DOHH2 (cell line): Measurements from ENCODE around the gene DACH1.

Source experiments
- H3F3A ChIP-seq: fragments of 200-600 bp; sonication (generic), shearing (Covaris generic); 2 replicates; pipeline ENCODE4 v1.6.0; 2016; ENCODE audit warnings: antibody characterized with exemption, mild to moderate bottlenecking; ENCODE audit not compliant: control insufficient read depth, insufficient read depth
- H3K27ac ChIP-seq: fragments of 200-600 bp; sonication (generic); 2 replicates; pipeline ENCODE4 v1.5.1; 2014; ENCODE audit warnings: low read depth, mild to moderate bottlenecking, low read length, moderate library complexity
- H3K27me3 ChIP-seq: fragments of 200-600 bp; sonication (generic); 2 replicates; pipeline ENCODE4 v1.6.1; 2014; ENCODE audit warnings: mild to moderate bottlenecking, low read length, mixed read lengths; ENCODE audit not compliant: control insufficient read depth
- H3K36me3 ChIP-seq: fragments of 200-600 bp; sonication (generic); 2 replicates; pipeline ENCODE4 v1.6.1; 2014; ENCODE audit warnings: mild to moderate bottlenecking, low read length, moderate library complexity, mixed read lengths; ENCODE audit not compliant: control insufficient read depth
- H3K4me1 ChIP-seq: fragments of 200-600 bp; sonication (generic); 2 replicates; pipeline ENCODE4 v1.6.1; 2014; ENCODE audit warnings: mild to moderate bottlenecking, low read length, mixed read lengths; ENCODE audit not compliant: control insufficient read depth
- H3K4me2 ChIP-seq: fragments of 200-600 bp; sonication (generic); 2 replicates; pipeline ENCODE4 v1.6.0; 2014; ENCODE audit warnings: mild to moderate bottlenecking, low read length, moderate library complexity
- H3K4me3 ChIP-seq: fragments of 200-600 bp; sonication (generic); 2 replicates; pipeline ENCODE4 v1.5.1; 2014; ENCODE audit warnings: mild to moderate bottlenecking, low read length, mixed read lengths
- H3K79me2 ChIP-seq: fragments of 200-600 bp; sonication (generic); 2 replicates; pipeline ENCODE4 v1.6.1; 2014; ENCODE audit warnings: mild to moderate bottlenecking, low read length, mixed read lengths; ENCODE audit not compliant: control insufficient read depth
- H3K9me2 ChIP-seq: fragments of 200-600 bp; sonication (generic); replicated peaks from 2 replicates; pipeline ENCODE4 v1.6.1; 2014; ENCODE audit warnings: mild to moderate bottlenecking, low read length, mixed read lengths; ENCODE audit not compliant: control insufficient read depth
- H3K9me3 ChIP-seq: fragments of 200-600 bp; sonication (generic); 2 replicates; pipeline ENCODE4 v1.6.1; 2014; ENCODE audit warnings: antibody characterized with exemption, low read length, mixed read lengths; ENCODE audit not compliant: control insufficient read depth, insufficient read depth
- H4K20me1 ChIP-seq: fragments of 200-600 bp; sonication (generic); 2 replicates; pipeline ENCODE4 v1.6.0; 2014; ENCODE audit warnings: low read depth, mild to moderate bottlenecking, antibody characterized with exemption, low read length, moderate library complexity; ENCODE audit not compliant: control insufficient read depth, insufficient read depth
- EZH2phosphoT487 ChIP-seq: fragments of 200-600 bp; sonication (generic); IDR thresholded peaks from 2 replicates; pipeline ENCODE4 v1.6.1; 2017; ENCODE audit warnings: borderline replicate concordance, mild to moderate bottlenecking, antibody characterized with exemption, low read length, moderate library complexity, mixed read lengths
- TF ChIP-seq, protein P1 (sequence below): fragments of 200-600 bp; sonication (generic); IDR thresholded peaks from one replicate; pipeline ENCODE4 v1.5.1; 2014; ENCODE audit warnings: antibody characterized with exemption, mild to moderate bottlenecking, low read depth, low read length; ENCODE audit not compliant: poor library complexity, severe bottlenecking

The DACH1 gene

GRCh38 chr13:71752775-71753513, 114.1 kb downstream of the DACH1 start:
- H3K4me2 ChIP-seq: no peak overlapping the region
- H3K27me3 ChIP-seq: no peaks in the 10 kb centered on the region
- H3K79me2 ChIP-seq: no peaks in the 10 kb centered on the region
- no peaks in the 10 kb centered on the region for H4K20me1 ChIP-seq
- no peaks in the 10 kb centered on the region for H3K9me3 ChIP-seq
- H3F3A ChIP-seq: no peaks in the 10 kb centered on the region
- no peak overlapping the region for H3K4me3 ChIP-seq
- no peaks in the 10 kb centered on the region for H3K36me3 ChIP-seq
- H3K4me1 ChIP-seq: no peaks in the 10 kb centered on the region
- H3K9me2 ChIP-seq: no peaks in the 10 kb centered on the region
- TF ChIP-seq EZH2phosphoT487: no peak
- TF ChIP-seq, protein P1, sequence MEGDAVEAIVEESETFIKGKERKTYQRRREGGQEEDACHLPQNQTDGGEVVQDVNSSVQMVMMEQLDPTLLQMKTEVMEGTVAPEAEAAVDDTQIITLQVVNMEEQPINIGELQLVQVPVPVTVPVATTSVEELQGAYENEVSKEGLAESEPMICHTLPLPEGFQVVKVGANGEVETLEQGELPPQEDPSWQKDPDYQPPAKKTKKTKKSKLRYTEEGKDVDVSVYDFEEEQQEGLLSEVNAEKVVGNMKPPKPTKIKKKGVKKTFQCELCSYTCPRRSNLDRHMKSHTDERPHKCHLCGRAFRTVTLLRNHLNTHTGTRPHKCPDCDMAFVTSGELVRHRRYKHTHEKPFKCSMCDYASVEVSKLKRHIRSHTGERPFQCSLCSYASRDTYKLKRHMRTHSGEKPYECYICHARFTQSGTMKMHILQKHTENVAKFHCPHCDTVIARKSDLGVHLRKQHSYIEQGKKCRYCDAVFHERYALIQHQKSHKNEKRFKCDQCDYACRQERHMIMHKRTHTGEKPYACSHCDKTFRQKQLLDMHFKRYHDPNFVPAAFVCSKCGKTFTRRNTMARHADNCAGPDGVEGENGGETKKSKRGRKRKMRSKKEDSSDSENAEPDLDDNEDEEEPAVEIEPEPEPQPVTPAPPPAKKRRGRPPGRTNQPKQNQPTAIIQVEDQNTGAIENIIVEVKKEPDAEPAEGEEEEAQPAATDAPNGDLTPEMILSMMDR: no peak
- no peak overlapping the region for H3K27ac ChIP-seq

GRCh38 chr13:71751073-71751472, 115.9 kb downstream of the DACH1 start:
- H3K4me3 ChIP-seq: no peak overlapping the region
- no peak for TF ChIP-seq EZH2phosphoT487
- TF ChIP-seq, protein P1: no peak

GRCh38 chr13:71730267-71730666, 136.7 kb downstream of the DACH1 start:
- no peak overlapping the region for H3K4me3 ChIP-seq

More at GRCh38 chr13:71751073-71751472, 115.9 kb downstream of the DACH1 start:
- Histone ChIP-seq H4K20me1 (no peaks in the 10 kb centered on the region), H3K79me2 (no peaks in the 10 kb centered on the region), H3K27ac (no peak overlapping the region), H3K9me2 (no peaks in the 10 kb centered on the region), H3K4me2 (no peak overlapping the region), H3K27me3 (no peaks in the 10 kb centered on the region), H3K4me1 (no peaks in the 10 kb centered on the region), H3K9me3 (no peaks in the 10 kb centered on the region), H3K36me3 (no peaks in the 10 kb centered on the region), H3F3A (no peaks in the 10 kb centered on the region)

More at GRCh38 chr13:71730267-71730666, 136.7 kb downstream of the DACH1 start:
- H3K27me3 ChIP-seq: no peaks in the 10 kb centered on the region
- H3F3A ChIP-seq: no peaks in the 10 kb centered on the region
- H3K4me1 ChIP-seq: no peaks in the 10 kb centered on the region
- no peaks in the 10 kb centered on the region for H3K9me2 ChIP-seq
- H4K20me1 ChIP-seq: no peaks in the 10 kb centered on the region
- no peak overlapping the region for H3K27ac ChIP-seq
- H3K4me2 ChIP-seq: no peak overlapping the region
- no peaks in the 10 kb centered on the region for H3K9me3 ChIP-seq
- no peaks in the 10 kb centered on the region for H3K36me3 ChIP-seq
- TF ChIP-seq, protein P1: no peak
- TF ChIP-seq EZH2phosphoT487: no peak
- no peaks in the 10 kb centered on the region for H3K79me2 ChIP-seq
